Endothelial cell of umbilical vein (primary cell): ENCODE measurements around the gene FCGBP.

Source experiments
- EZH2 ChIP-seq: IDR thresholded peaks from 2 replicates; pipeline ENCODE4 v1.6.1; 2012; ENCODE audit warnings: borderline replicate concordance, low read depth, mild to moderate bottlenecking, moderate library complexity, low read length, inconsistent platforms; ENCODE audit not compliant: severe bottlenecking
- FOS ChIP-seq: IDR thresholded peaks from 2 replicates; pipeline ENCODE4 v1.6.1; 2011; ENCODE audit warnings: mild to moderate bottlenecking, low read length, moderate library complexity, borderline replicate concordance; ENCODE audit not compliant: insufficient read depth
- GATA2 ChIP-seq: IDR thresholded peaks from 2 replicates; pipeline ENCODE4 v1.7.0; 2011; ENCODE audit warnings: low read depth, mild to moderate bottlenecking, moderate library complexity, mixed read lengths, low read length; ENCODE audit not compliant: insufficient read length, insufficient read depth
- JUN ChIP-seq: IDR thresholded peaks from 2 replicates; pipeline ENCODE4 v1.6.1; 2011; ENCODE audit warnings: borderline replicate concordance, low read depth; ENCODE audit not compliant: insufficient read length, insufficient read depth
- POLR2A ChIP-seq: IDR thresholded peaks from 2 replicates; pipeline ENCODE4 v1.6.1; 2012; ENCODE audit warnings: low read depth, mild to moderate bottlenecking, control low read depth, low read length
- POLR2AphosphoS5 ChIP-seq: IDR thresholded peaks from 2 replicates; pipeline ENCODE4 v1.6.1; 2012; ENCODE audit warnings: low read depth, mild to moderate bottlenecking, control low read depth, low read length, moderate library complexity; ENCODE audit not compliant: insufficient read depth
- TF ChIP-seq, protein P1 (sequence below), 2 donors: IDR thresholded peaks; 1 replicate in 1 of 2; 2 replicates in 1 of 2; pipeline ENCODE4 v1.5.1; 2011; ENCODE audit warnings: low read length in 2 of 2, mild to moderate bottlenecking in 2 of 2, moderate library complexity in 2 of 2, control low read depth in 1 of 2, inconsistent platforms in 1 of 2, low read depth in 1 of 2; ENCODE audit not compliant: insufficient read depth in 1 of 2; ENCODE audit errors: extremely low read depth in 1 of 2
- TF ChIP-seq, protein P2 (sequence below): IDR thresholded peaks from 2 replicates; pipeline ENCODE4 v1.6.1; 2011; ENCODE audit not compliant: insufficient read depth, insufficient read length

DNA sequence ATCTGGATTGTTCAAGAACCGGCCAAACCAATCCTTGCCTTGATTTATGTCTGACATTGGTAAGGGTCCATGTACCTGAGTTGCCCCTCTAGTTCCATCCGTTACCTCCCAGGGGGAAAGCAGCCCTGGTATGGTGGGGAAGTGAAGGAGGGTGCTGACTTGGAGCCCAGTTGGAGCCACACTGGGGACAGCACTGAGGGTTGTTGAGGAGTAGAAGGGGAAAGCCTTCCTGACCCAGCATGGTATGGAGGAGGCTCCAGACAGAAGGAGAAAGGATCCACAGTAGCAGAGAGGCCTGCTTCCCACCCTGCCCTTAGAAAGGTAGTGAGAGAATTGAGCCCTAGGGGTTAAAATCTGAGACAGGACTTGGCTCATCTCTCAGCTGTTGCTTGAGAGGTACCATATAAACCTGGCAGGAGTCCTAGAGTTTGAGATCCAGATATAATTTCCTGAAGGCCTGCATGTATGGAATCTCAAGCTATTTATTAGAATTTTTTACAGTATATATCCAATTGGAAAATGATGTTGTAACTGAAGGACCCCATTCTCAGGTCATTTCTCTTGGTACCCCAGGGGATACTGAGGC is 16.7 kb upstream of the FCGBP start:
- no peak for TF ChIP-seq POLR2A
- TF ChIP-seq POLR2AphosphoS5: no peak
- TF ChIP-seq, protein P1, sequence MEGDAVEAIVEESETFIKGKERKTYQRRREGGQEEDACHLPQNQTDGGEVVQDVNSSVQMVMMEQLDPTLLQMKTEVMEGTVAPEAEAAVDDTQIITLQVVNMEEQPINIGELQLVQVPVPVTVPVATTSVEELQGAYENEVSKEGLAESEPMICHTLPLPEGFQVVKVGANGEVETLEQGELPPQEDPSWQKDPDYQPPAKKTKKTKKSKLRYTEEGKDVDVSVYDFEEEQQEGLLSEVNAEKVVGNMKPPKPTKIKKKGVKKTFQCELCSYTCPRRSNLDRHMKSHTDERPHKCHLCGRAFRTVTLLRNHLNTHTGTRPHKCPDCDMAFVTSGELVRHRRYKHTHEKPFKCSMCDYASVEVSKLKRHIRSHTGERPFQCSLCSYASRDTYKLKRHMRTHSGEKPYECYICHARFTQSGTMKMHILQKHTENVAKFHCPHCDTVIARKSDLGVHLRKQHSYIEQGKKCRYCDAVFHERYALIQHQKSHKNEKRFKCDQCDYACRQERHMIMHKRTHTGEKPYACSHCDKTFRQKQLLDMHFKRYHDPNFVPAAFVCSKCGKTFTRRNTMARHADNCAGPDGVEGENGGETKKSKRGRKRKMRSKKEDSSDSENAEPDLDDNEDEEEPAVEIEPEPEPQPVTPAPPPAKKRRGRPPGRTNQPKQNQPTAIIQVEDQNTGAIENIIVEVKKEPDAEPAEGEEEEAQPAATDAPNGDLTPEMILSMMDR (IDR thresholded peaks at IDR 0.05; ENCODE audit: extremely low read depth in 1 of 2, insufficient read depth in 1 of 2, low read depth in 1 of 2, low read length in 2 of 2): no peak
- TF ChIP-seq EZH2: no peak
- TF ChIP-seq, protein P2, sequence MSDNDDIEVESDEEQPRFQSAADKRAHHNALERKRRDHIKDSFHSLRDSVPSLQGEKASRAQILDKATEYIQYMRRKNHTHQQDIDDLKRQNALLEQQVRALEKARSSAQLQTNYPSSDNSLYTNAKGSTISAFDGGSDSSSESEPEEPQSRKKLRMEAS: no peak
- TF ChIP-seq GATA2: no peak
- no peak for TF ChIP-seq FOS
- no peak for TF ChIP-seq JUN
